Kidney capillary endothelial cell (primary cell): Measurements from ENCODE around the gene PPM1L.

Experiments used
- DNase-seq: peaks from one replicate; pipeline ENCODE4 v3.0.0-alpha.2; 2018; ENCODE audit warnings: low spot score

The PPM1L gene

DNA sequence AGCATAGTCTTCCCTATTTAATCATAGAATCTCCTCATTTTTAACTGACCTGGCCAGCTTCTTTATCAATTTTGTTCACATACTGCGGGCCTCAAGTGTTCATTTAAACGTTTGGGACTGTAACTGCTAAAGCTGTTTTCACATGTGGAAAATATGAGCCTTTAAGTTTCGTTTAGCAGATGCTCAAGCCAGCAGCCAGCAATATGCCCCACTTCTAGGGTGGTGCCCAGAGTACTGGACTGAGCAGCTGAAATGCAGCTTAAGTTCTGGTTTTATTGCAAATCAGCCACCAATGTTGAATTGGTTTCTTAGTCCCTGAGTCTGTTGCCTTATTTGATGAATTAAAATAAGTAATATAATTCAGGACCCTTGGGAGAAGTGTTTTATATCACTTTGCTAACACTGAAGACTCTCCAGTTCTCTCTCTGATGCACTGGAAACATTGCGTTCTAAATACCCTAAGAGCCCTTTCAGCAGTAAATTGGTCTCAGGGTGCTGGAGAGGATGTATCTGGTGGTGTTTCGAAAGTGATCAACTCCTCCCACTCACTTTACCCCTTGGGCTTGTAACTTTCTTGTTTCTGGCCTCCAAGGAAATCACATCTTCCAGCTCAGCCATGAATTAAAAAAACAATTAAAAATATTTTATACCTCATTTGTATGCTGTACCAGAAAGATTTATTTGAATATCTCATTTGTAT, 287.5 kb downstream of the PPM1L start:
- no peak for DNase-seq

DNA sequence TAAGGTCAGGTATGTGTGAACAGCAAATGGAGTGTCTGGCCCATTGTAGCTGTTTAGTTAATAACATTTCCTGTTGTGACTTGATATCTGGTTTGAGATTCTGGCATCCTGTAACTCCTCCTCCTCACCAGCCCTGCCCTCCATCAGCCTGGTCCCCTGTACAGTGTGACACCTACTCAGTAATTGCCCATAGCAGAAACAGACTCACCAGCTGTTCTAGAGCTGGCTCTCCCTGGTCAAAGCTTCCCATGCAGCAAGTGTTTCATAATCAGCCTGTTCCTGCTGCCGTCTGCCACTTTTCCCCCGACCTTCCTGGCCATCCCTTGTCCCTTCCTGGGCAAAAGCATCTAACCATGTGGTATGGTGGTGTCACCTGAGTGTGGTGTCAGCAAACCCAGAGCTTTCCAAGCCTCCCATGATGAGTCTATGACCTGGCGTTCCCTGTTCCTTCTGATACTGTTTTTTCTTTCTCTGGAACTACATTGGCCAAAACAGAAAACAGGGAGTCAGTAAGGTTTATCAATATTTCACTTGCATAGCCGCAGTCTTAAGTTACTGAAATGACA, 293.7 kb downstream of the PPM1L start:
- DNase-seq = no peak

DNA sequence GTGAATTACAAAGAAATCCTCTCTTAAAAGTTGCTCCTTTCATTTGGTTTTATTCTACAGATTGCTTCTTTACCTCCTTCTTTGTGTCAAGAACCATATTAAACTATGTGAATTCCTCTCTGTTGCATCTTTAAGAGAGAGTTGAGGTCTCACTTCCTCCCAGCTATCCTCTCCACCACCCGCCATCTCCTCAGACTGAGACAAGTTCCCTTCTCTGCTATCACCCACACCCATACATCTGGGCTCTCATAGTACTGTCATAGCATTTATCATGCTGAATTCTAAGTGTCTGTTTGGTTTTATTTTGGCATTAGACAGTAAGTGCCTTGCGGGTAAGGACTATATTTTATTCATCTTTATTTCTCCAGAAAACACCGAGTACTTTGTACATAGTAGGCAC, 294.9 kb downstream of the PPM1L start:
- DNase-seq = no peak

DNA sequence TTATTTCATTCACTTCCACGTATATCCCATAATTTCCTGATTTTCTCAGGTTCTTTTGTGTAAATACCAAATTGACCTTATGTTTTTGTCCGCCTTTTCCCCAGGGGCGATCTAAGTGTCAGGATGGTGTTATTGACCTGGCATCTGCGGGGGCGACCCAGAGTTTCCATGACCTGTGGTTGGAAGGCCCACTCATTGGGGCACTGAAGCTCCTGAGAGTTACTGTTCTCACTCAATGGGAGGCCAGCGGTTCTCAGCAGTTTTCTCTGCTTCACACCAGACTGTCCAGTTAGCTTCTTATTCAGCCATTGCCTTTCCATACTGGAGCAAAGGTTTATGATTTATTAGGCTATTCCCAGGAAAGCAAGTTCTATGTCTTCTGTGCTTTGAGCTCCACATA, 295.8 kb downstream of the PPM1L start:
- DNase-seq = no peak

DNA sequence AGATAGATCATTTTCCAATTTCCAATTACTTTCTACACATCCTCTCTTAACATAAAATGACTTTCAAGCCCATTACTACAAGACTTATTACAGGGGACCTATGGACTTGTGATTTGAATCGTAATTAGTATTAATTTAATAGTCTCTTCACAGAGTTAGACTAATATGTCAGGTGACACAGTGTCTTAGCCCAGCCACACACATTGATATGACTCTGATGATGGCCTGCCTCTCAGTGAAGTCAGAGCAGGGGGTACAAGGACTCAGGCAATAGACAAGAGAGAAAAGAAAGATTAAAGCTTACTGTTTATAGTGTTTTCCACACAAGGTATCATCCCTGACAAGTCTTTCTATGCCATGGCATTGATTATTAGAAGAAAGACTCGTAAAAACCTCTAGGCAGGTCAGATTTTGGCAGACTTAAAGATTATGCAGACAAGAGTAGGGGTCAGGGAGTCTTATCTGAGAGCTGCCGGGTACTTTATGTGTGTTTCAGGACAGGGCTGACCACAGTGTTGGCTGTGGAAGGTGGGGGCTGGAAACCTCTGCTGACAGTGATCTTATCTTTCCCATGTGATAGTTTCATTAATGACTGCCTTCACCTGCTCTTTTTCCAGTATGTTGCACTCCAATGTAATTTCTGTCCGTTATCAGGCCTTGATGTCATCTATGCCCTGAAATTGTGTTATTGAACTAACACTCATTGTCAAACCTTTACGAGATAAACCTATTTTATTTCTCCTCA, 299.0 kb downstream of the PPM1L start:
- DNase-seq = no peak

DNA sequence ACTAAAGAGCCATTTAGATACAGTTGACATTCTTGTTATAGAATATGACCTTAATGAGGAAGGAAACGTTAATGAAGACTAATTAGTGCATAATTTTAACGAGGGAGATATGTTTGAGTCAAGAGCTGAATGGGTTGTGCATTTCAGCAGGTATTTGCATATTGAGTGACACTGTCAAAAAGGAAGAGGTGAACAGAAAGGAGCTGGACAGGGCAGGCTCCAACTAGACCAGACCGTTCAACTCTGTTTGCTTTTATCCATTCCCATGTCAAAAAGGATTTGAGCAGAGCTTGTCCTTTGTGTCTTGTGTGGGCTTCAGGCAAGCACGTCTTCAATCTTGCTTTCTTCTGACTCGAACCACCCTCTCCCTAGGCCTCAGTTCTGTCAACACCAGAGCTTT, 308.4 kb downstream of the PPM1L start:
- DNase-seq = no peak

DNA sequence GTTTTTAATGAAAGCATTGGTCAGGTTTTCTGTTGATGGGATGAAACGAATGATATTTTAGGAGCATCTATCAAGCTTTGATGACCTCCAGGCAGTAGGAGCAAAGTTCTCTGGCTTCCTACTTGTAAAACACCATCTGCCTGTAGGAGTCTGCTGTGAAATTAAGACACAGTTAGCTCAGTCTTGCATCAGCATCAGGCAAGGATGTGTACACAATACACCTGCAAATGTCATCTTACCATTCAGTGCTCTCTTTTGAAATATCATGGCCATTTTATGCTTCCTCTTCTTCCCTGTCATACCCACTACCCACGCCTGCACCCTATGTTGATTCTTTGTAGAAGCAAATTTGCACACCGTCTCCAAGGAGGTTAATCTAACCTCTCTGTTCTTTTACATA, 310.9 kb downstream of the PPM1L start:
- no peak for DNase-seq

DNA sequence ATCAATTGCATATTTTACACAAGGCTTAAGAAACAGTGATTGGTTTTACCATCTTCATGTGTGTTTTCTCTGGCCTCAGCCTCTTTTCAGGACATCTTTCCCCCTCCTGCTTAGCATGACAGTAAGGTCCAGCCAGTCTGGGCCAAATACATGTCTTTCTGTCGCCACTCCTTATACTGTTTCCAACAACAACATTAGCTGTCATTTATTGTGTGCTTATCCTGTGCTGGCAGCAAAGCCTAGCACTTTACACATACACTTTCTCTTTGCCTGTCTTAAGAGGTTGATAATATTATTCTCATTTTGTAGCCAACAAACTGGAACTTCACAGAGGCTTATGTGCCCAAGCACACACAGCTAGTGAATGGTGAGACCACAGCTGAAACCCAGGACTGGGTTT, 311.3 kb downstream of the PPM1L start:
- DNase-seq = no peak

DNA sequence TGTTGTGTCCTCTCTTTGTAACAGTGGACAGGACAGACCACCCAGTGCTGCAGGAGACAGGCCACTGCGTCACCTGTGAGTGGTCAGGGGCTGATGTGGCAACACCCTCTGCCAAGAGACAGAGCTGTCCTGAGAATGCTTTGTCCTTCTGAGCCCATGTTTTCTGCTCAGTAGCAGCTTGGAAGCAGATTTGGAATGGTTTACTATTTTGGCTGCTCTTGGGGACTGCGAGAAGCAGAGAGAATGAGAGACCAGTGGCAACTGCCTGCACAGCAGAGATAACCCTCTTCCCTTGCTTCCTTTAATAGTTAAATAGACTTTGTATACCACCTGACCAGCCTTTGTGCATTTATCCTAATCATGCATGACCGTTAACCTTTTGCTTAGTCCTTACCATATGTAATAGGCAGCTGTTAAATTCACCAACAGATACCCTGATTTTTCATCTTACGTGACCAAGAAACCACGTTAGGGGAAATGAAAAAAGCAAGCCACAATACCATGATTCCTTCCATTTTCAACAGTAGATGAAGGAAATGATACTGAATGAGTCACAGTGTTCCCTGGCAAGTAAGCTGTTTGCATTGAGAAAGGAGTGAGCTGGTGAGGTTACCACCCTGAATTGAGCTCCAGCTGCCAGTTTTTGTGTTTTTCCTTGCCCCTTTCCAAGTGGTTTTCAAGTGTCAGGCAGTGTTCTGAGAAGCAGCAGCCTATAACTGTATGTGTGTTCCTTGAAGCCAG, 313.6 kb downstream of the PPM1L start:
- DNase-seq = peak; percentile 74

DNA sequence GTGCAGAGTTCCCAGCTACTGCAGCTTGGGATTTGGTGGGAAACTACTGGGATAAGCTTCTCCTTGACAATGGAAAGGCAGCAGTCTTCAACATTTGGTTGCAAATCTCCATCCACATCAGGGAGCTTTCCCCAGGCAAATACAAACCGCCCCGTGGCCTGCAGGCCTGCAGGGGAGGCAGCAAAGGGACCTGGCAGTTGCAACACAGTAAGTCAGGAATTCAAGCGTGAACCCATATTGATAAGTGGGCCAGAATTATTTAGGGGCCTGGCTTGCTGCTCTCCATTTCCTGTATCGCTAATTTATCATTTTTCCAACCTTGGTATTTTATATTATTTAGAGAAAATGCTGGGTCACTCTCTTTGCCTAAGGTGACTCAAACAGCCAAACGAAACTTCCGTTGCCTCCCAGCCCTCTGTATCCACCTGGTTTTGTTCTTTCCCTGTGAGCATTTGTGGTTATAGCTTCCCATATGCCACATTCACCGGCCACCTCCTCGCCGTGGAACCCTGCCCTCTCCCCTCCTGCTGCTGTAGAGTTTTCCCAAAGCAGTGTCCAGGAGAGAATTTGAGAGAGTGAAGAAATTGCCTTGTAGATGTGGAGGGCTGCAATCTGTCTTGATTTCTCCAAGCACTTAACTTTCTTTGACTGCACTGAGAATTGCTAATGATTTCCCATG, 314.4 kb downstream of the PPM1L start:
- DNase-seq = no peak

DNA sequence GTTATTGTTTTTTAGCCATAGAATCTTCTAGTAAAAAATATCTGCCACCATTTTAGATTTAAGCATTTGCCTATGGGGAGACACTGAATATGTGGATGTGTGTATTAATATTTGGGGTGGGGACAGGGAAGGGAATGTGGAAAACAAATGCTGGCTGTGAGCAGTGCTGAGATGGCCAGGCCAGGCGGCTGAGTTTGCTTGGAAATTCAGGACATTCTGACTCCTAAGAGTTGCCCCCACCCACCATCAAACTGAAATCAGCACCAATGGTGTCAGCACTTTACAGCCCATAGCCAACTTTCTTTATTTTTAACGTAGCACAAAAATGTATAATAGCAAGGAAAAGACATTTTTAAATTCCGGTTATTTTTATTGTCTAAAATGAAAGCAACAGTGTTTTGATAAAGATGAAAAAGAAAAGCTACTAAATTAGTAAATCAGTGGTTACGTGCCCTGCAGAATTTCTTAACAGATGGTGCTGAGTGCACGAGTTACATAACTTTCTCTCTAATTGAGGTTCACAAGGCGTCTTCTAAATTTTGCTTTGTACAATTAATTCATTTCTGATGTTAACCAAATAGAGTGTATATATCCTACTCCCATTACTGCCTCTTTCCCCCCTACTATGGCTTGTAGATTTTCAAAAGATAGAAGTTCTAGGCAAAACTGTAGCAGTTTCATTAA, 315.1 kb downstream of the PPM1L start:
- no peak for DNase-seq

DNA sequence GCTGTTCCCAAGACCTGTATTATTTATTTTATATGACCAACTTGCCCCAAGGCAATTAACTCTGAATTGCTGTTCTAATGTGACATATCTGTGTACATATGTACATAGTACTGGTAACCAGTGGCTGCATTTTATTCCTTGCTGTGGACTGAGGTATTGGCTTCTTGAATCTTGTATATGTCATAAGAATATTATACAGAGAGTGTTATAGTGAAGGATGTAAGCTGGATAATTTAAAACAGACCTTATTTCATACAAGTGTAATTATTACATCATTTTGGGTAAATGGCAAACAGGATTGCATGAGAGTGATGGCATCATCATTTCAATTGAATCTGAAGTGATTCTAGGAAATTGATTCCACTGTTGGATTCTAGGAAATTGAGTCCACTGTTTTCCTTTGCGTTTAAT, 316.2 kb downstream of the PPM1L start:
- no peak for DNase-seq

DNA sequence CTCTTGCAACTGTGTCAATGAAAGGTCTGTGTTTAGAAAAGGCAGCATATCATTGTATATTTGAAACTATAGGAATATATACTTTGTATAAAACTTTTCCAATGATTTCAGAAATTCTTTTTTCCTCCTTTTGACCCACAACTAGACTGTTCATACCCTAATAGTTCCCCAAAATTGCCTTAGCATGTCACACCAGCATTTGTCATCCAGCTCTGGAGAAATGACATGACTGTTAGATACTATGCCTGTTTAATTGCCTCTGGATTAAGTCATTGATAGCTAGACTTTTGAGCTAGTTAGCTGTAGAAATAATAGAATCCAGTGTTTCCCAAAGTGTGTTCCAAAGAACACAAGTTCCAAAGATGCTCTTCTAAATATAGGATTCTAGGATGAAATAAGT, 316.7 kb downstream of the PPM1L start:
- DNase-seq = no peak

DNA sequence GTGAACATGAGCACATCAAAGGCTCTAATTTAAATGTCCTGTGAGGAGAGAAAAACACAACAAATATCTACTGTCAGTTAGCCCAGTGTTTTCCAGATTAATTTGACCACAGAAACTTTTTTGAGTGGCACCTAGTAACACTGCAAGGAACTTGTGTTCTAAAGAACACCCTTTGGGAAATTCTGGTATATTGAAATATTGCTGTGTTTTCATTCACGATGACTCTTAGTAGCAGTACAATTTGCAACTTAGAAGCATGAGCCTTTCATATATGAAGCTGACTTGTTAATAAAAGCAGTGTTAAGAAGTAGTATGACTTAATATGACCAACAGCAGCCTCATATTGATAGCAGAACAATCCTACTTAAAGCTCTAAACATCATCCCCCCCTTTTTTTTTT, 317.1 kb downstream of the PPM1L start:
- no peak for DNase-seq

DNA sequence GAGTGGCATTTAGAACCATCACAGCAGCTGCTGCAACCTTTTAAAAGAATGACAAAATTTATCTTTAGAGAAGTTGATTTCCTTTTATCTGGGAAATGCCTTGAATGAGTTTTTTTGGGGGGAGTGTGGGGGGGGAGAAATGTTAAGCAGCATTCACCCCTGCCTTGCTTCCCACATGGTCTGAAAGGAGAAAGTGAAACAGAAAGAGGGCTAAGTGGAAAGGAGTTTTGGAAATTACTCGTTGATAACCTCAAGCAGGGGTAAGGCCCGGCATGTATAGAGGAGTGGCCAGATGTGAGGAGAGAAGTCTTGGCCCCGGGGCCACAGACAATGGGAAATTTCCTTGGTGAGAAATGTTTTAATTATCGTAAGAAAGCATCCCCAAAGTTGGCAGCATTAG, 325.6 kb downstream of the PPM1L start:
- no peak for DNase-seq

DNA sequence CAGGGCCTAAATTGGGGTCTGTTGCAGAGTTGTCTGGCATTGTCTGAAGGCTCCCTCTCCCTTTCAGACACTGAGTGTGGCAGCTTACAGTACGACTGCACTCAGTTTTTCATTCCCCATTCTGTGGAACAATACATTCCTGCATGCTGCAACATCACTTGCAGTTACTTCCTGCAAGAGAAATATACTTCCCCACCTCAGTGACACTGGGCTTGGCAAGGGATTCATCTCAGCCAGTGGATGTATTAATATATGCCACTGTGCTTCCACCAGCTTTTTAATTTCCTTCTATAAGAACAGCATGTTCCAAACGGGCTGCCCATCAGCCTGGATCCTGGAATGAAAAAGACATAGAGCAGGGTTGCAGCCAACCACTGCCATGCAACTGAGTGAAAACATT, 326.0 kb downstream of the PPM1L start:
- DNase-seq = no peak

DNA sequence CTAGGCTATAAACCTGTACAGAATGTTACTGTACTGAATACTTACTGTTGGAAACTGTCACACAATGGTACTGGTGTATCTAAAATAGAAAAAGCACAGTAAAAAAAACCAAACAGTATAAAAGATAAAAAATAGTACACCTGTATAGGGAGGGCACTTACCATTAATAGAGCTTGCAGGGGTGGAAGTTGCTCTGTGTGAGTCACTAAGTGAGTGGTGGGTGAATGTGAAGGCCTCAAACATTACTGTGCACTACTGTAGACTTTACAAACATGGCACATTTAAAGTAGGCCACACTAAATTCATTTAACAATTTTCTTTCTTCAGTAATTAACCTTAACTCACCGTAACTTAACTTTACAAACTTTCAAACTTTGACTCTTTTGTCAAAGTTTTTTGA, 327.1 kb downstream of the PPM1L start:
- no peak for DNase-seq

DNA sequence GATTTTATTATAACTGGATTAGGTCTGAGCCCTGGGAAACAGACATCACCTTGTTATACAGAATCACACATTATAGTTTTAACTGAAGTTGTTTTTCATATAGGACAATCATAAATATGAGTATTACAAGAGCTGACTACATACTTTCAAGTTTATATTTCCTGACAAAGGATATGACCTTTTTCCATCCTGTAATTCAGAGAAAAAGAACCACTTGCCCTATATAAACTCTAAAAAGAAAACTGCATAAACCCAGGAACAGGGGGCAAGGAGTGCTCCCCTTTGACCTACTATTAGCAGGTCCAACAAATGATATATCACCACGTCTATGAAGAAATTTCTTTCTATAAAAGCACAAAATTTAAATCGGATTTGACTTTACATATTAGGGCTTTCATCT, 328.2 kb downstream of the PPM1L start:
- DNase-seq = no peak

DNA sequence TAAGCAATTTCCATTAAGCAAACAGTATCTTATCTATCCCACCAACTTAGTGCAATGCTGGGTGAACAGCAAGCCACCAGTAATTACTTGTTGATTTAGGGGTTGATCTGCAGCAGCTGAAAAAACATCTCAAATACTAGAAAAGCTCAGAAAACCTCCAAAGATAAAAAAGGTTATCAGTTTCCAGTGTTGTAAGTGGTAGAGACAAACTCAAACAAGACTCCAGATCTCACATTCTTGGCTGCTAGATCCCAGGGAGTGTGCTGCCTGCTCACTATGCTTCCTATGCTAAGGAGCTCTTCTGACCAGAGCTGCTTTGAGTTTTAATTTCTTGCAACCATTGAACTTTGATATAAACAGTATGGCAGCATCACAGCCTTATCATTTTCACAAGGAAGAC, 337.9 kb downstream of the PPM1L start:
- DNase-seq = no peak

DNA sequence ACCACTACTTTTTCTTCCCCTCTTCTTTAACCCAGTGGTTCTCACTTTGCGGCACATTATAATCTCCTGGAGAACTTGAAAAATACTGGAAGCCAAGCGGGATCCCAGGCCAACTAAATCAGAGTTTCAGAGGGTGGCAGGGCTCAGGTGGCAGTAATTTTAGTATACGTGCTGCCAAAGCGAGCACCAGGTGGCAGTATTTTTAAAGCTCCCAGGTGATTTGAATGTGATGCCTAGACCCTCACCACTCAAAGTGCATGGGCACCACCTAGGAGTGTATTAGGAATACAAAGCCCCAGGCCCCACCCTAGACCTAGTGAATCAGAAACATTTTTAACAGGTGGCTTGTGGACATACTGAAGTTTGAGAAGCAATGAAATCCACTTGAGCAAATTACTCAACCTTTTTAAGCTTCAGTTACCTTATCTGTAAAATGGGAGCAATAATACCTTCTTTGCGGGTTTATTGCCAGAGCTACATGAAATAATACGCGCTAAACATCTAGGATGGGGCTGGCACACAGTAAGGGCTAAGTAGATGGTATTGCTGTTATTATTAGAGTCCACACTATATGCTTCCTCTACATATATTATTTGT, 340.8 kb downstream of the PPM1L start:
- DNase-seq = no peak

DNA sequence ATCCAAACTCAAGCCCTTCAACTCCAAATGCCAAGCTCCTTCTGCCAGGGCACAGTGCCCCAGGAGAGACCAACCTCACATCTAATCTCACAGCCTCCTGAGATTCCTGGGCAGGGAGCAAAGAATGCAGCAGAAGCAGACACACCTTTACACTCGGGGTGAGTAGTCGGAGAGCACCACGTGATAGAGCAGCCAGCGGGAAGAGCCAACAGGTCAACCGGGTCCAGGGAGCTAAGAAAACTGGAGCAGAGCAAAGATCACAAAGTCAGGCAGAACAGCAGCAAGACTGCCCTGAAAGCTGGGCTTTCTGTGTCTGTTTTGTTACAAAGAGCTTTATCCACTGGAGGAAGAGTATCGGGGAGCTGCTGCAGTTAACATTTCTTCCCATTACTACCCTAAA, 345.0 kb downstream of the PPM1L start:
- DNase-seq = no peak
